Gastroesophageal sphincter (tissue), 4 donors: ENCODE measurements around the gene CCDC27. TPM values are rescaled to one million over a fixed set of nuclear protein-coding genes. Genes with fewer than 3 reads are reported as not detected.

ENCODE experiments used
- ATAC-seq: fragments of 150-250 bp; one replicate; pipeline ENCODE4 v1.9.1; 2016; ENCODE audit warnings: mild to moderate bottlenecking, moderate library complexity
- H3K27ac ChIP-seq, 4 donors: fragments of 200-600 bp; sonication (generic) in 3 of 4; 1 replicate in 3 of 4; 2 replicates in 1 of 4; pipeline ENCODE4 v1.5.1; 2016 to 2019
- H3K27me3 ChIP-seq: fragments of 200-600 bp; sonication (generic); one replicate; pipeline ENCODE4 v1.5.1; 2019
- H3K36me3 ChIP-seq, 2 donors: fragments of 200-600 bp; sonication (generic); one replicate each; pipeline ENCODE4 v1.5.1; 2019; ENCODE audit warnings: control low read depth in 1 of 2
- H3K4me1 ChIP-seq, 3 donors: fragments of 200-600 bp; sonication (generic); 1 replicate in 2 of 3; 2 replicates in 1 of 3; pipeline ENCODE4 v1.5.1; 2016 to 2019; ENCODE audit warnings: control low read depth in 2 of 3
- H3K4me3 ChIP-seq, 2 donors: fragments of 200-600 bp; sonication (generic); one replicate each; pipeline ENCODE4 v1.5.1; 2019; ENCODE audit warnings: mild to moderate bottlenecking in 1 of 2, moderate library complexity in 1 of 2
- H3K9me3 ChIP-seq, 3 donors: fragments of 200-600 bp; sonication (generic); one replicate each; pipeline ENCODE4 v1.5.1; 2017 to 2019; ENCODE audit warnings: control low read depth in 2 of 3
- EP300 ChIP-seq: sonication (generic); formaldehyde crosslinking; IDR thresholded peaks from one replicate; pipeline ENCODE4 v1.6.1; 2017; ENCODE audit warnings: antibody characterized with exemption, mild to moderate bottlenecking
- POLR2A ChIP-seq, 2 donors: fragments of 450-650 bp; IDR thresholded peaks; one replicate each; pipeline ENCODE4 v1.6.1; 2017; ENCODE audit warnings: antibody characterized with exemption in 2 of 2, mild to moderate bottlenecking in 2 of 2, moderate library complexity in 1 of 2
- POLR2AphosphoS5 ChIP-seq: sonication (generic); formaldehyde crosslinking; IDR thresholded peaks from one replicate; pipeline ENCODE4 v1.6.1; 2017; ENCODE audit warnings: antibody characterized with exemption
- WGBS, 2 donors: methylation state at CpG; one replicate each; pipeline ENCODE4 v1.1.5; 2018; ENCODE audit warnings: low coverage in 1 of 2; 5-methylcytosine and 5-hydroxymethylcytosine counted together
- total RNA-seq, 4 donors: library from RNA; depleted of rRNA; stranded (reverse); fragments of >200 nt; gene quantifications; one replicate each; pipeline ENCODE4 v1.1.0, GENCODE V29; 2016
- TF ChIP-seq, protein P1 (sequence below), 4 experiments: fragments of 200-600 bp in 2 of 4; fragments of 450-650 bp in 2 of 4; sonication (generic) in 1 of 4; IDR thresholded peaks; one replicate each; pipeline ENCODE4 v1.5.1; 2017 to 2019; ENCODE audit warnings: antibody characterized with exemption in 4 of 4, mild to moderate bottlenecking in 2 of 4, moderate library complexity in 2 of 4

The CCDC27 gene
- total RNA-seq: not detected

GRCh38 chr1:3752400-3752945, at the start of gene CCDC27:
CCDC27 (plus strand) TSS chr1:3752450; CDS start chr1:3752482, 32 bp downstream.
- TF ChIP-seq POLR2AphosphoS5 (no peak), EP300 (no peak), POLR2A (IDR thresholded peaks at IDR 0.05) (no peak)
- TF ChIP-seq, protein P1, sequence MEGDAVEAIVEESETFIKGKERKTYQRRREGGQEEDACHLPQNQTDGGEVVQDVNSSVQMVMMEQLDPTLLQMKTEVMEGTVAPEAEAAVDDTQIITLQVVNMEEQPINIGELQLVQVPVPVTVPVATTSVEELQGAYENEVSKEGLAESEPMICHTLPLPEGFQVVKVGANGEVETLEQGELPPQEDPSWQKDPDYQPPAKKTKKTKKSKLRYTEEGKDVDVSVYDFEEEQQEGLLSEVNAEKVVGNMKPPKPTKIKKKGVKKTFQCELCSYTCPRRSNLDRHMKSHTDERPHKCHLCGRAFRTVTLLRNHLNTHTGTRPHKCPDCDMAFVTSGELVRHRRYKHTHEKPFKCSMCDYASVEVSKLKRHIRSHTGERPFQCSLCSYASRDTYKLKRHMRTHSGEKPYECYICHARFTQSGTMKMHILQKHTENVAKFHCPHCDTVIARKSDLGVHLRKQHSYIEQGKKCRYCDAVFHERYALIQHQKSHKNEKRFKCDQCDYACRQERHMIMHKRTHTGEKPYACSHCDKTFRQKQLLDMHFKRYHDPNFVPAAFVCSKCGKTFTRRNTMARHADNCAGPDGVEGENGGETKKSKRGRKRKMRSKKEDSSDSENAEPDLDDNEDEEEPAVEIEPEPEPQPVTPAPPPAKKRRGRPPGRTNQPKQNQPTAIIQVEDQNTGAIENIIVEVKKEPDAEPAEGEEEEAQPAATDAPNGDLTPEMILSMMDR (IDR thresholded peaks at IDR 0.05): no peak
- 100% methylated on average over 1 of the region's 17 CpGs; no CpG with 5 or more reads in 1 of the 2 donors for WGBS, 2 donors
- H3K4me1 ChIP-seq: peaks cover 0 to 6% (median 5%) of the 10 kb centered on the region in 3 donors
- no peaks in the 10 kb centered on the region for H3K36me3 ChIP-seq
- no peak for ATAC-seq
- H3K27ac ChIP-seq: no peak within 1 kb of the TSS
- H3K9me3 ChIP-seq: no peaks in the 10 kb centered on the region
- peaks cover 54% of the 10 kb centered on the region for H3K27me3 ChIP-seq
- H3K4me3 ChIP-seq: no peak within 1 kb of the TSS

GRCh38 chr1:3702528-3702927, 49.7 kb upstream of the CCDC27 start:
- WGBS, 2 donors: no CpG with 5 or more reads among the region's 19 CpGs
- peaks cover 96% of the 10 kb centered on the region for H3K27me3 ChIP-seq

GRCh38 chr1:3702990-3703728, 49.1 kb upstream of the CCDC27 start:
- Histone ChIP-seq H3K9me3 (no peaks in the 10 kb centered on the region), H3K36me3 (no peaks in the 10 kb centered on the region), H3K27ac (no peak overlapping the region), H3K4me3 (no peak overlapping the region), H3K27me3 (peaks cover 96% of the 10 kb centered on the region), H3K4me1 (no peaks in the 10 kb centered on the region)
- no peak for ATAC-seq
- 27 to 35% methylated on average over 3 to 11 of the region's 21 CpGs for WGBS, 2 donors
- TF ChIP-seq, protein P1 (IDR thresholded peaks at IDR 0.05): no peak
- TF ChIP-seq POLR2AphosphoS5 (no peak), EP300 (no peak), POLR2A (IDR thresholded peaks at IDR 0.05) (no peak)

More at GRCh38 chr1:3702528-3702927, 49.7 kb upstream of the CCDC27 start:
- Histone ChIP-seq H3K4me1 (no peaks in the 10 kb centered on the region), H3K4me3 (no peak overlapping the region), H3K36me3 (no peaks in the 10 kb centered on the region), H3K27ac (no peak overlapping the region), H3K9me3 (no peaks in the 10 kb centered on the region)
- no peak for ATAC-seq
- TF ChIP-seq, protein P1 (IDR thresholded peaks at IDR 0.05): no peak
- TF ChIP-seq EP300 (no peak), POLR2AphosphoS5 (no peak), POLR2A (IDR thresholded peaks at IDR 0.05) (no peak)

DNA sequence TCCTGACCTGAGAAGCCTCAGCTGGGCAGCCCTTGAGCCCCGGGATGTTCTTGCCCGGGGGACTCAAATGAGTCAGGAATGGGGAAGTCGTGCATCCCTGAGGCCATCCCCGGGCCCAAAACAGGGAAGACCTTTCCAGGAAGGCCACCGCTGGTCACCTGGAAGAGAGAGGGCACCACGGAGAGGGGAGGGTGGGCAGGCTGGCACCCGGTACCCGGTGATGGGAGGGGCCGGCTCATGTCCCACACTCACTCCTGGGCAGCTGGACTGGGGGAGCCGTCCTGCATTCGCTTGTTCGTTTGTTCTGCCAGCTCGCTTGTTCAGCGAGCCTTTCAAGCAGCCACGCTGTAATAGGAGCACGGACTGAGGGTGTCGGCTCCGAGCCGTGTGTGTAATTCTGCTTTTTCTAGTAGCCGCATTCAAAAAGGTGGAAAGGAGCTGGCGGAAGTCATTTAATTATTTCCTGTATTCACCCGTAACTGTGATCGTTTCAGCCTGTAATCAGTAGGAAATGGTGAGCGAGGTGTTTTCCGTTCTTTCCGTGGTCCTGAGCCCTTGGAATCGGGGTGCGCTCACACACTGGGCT, 48.4 kb upstream of the CCDC27 start:
- H3K4me3 ChIP-seq: no peak overlapping the region
- no peak for ATAC-seq
- H3K9me3 ChIP-seq: no peaks in the 10 kb centered on the region
- H3K4me1 ChIP-seq: no peaks in the 10 kb centered on the region
- H3K36me3 ChIP-seq: no peaks in the 10 kb centered on the region
- peaks cover 96% of the 10 kb centered on the region for H3K27me3 ChIP-seq
- H3K27ac ChIP-seq: no peak overlapping the region
- WGBS, 2 donors: 65 to 86% methylated on average over 18 to 19 of the region's 28 CpGs
- no peak for TF ChIP-seq POLR2AphosphoS5
- TF ChIP-seq EP300: no peak
- TF ChIP-seq, protein P1 (IDR thresholded peaks at IDR 0.05): no peak
- no peak for TF ChIP-seq POLR2A (IDR thresholded peaks at IDR 0.05)
